ENCODE measurements around the gene SNAP91.
"Not testable (repeated sequence)": the region's sequence is repeated elsewhere in the genome, so short reads cannot be mapped to it uniquely, and the experiment has no call there.

SNAP91 gene

DNA sequence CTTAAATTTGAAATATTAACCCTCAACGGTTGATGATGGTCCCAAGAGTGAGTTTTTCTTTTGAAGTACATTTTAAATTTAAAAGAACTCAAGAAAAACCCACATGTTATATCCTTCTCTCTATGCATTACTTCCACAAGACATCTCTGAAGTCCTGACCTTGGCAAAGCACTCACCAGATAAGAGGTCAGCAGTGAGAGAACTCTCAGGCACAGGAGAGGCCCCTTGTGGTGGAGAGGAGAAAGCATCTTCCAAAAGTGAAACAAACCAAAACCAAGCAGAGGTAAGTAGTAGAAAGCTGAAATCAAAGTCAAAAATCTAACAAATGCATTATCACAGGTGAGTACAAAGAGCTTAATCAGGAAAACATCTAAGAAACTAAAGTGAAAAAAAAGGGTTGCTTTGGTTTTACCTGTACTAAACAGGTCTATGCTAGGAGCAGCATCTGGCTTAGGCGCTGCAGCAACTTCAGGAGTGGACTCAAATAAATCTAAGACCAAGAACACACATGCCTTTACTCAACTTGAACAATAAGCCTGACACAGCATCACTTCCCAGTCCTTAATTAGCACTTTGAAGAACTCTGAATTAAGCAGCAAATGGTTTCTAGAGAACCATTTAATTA is 116.0 kb downstream of the SNAP91 start:
- no peaks in the 10 kb centered on the region for H3K79me2 ChIP-seq (ENCODE audit: control insufficient read depth, insufficient read depth, low read length)
- no CpG with 5 or more reads among the region's 2 CpGs for WGBS (ENCODE audit: extremely low coverage, insufficient coverage, low lambda C conversion rate)
- no peaks in the 10 kb centered on the region for H3K27me3 ChIP-seq (ENCODE audit: insufficient read depth, low read length, poor library complexity)
- no peaks in the 10 kb centered on the region for H3K79me1 ChIP-seq (ENCODE audit: low read length)
- no peak overlapping the region for H3K4ac ChIP-seq (ENCODE audit: low read depth, low read length)
- no peak overlapping the region for H4K8ac ChIP-seq (ENCODE audit: low read depth, low read length)
- no peaks in the 10 kb centered on the region for H3K4me1 ChIP-seq (ENCODE audit: control insufficient read depth, low read depth, low read length)
- H4K5ac ChIP-seq (ENCODE audit: low read length), result no peak overlapping the region
- H3K9ac ChIP-seq (ENCODE audit: low read length), result no peak overlapping the region
- H3K23ac ChIP-seq (ENCODE audit: low read length), result no peak overlapping the region
- no peak overlapping the region for H3K27ac ChIP-seq (ENCODE audit: low read depth, low read length)
- no peaks in the 10 kb centered on the region for H3K36me3 ChIP-seq (ENCODE audit: control insufficient read depth, insufficient read depth, low read length)
- peak; percentile 79 for DNase-seq
- H2BK5ac ChIP-seq (ENCODE audit: low read length), result no peak overlapping the region
- no peak overlapping the region for H3K4me2 ChIP-seq (ENCODE audit: low read length)
- no peak overlapping the region for H3K18ac ChIP-seq (ENCODE audit: low read length)
- no peak overlapping the region for H2AK5ac ChIP-seq (ENCODE audit: low read length)
- H2BK120ac ChIP-seq (ENCODE audit: low read depth, low read length), result no peak overlapping the region
- no peak overlapping the region for H3K4me3 ChIP-seq (ENCODE audit: low read length)
- no peak overlapping the region for H3K56ac ChIP-seq (ENCODE audit: low read length)
- no peak overlapping the region for H2BK15ac ChIP-seq (replicated peaks; ENCODE audit: low read depth)

DNA sequence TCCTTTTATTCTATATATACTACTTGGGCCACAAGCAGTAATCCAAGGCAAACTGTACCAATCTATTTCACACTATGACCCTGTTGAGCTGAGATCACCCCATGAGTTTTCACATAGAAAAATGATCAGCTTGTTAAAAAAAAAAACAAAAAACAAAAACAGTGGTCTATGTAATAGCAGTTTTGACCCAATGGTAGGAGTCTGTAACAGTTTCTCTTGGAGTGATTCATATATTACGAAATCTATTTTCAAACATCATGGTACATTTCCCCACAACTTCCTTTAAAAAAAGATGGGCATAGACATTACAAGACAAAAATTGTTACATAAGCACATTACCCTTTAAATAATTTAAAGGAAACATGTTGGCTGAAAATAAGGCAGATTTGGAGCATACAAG is 118.5 kb downstream of the SNAP91 start:
- Histone ChIP-seq H3K27ac (ENCODE audit: low read depth, low read length) (no peak overlapping the region), H3K9ac (ENCODE audit: low read length) (no peak overlapping the region), H3K56ac (ENCODE audit: low read length) (no peak overlapping the region), H4K5ac (ENCODE audit: low read length) (no peak overlapping the region), H3K4me1 (ENCODE audit: control insufficient read depth, low read depth, low read length) (no peaks in the 10 kb centered on the region), H3K4me3 (ENCODE audit: low read length) (no peak overlapping the region), H2BK15ac (replicated peaks; ENCODE audit: low read depth) (no peak overlapping the region), H3K79me2 (ENCODE audit: control insufficient read depth, insufficient read depth, low read length) (no peaks in the 10 kb centered on the region), H2AK5ac (ENCODE audit: low read length) (no peak overlapping the region), H4K8ac (ENCODE audit: low read depth, low read length) (no peak overlapping the region), H3K4me2 (ENCODE audit: low read length) (no peak overlapping the region), H3K4ac (ENCODE audit: low read depth, low read length) (no peak overlapping the region), H2BK5ac (ENCODE audit: low read length) (no peak overlapping the region), H3K23ac (ENCODE audit: low read length) (no peak overlapping the region), H2BK120ac (ENCODE audit: low read depth, low read length) (no peak overlapping the region), H3K27me3 (ENCODE audit: insufficient read depth, low read length, poor library complexity) (no peaks in the 10 kb centered on the region), H3K36me3 (ENCODE audit: control insufficient read depth, insufficient read depth, low read length) (no peaks in the 10 kb centered on the region), H3K79me1 (ENCODE audit: low read length) (no peaks in the 10 kb centered on the region), H3K18ac (ENCODE audit: low read length) (no peak overlapping the region)
- no CpG with 5 or more reads among the region's 1 CpG for WGBS (ENCODE audit: extremely low coverage, insufficient coverage, low lambda C conversion rate)
- no peak for DNase-seq

DNA sequence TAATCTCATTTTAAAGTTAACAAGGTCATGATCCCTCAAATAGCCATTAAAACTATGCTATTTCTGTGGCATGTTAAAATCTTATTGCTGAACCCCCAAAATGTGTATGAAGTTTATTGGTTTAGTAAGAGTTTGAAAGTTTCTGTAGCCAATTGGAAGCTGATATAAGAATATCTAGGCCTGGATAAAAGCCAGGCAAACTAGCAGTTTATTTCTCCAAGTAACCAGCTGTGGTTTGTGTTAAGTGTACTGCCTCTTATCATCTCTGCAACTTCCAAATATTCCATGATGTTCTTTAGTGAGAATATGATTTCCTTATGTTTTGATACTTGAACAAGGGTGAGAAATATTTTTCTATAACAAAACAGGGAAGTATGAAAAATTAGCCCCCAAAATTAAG is 119.8 kb downstream of the SNAP91 start:
- Histone ChIP-seq H3K27me3 (ENCODE audit: insufficient read depth, low read length, poor library complexity) (no peaks in the 10 kb centered on the region), H3K4me3 (ENCODE audit: low read length) (no peak overlapping the region)

DNA sequence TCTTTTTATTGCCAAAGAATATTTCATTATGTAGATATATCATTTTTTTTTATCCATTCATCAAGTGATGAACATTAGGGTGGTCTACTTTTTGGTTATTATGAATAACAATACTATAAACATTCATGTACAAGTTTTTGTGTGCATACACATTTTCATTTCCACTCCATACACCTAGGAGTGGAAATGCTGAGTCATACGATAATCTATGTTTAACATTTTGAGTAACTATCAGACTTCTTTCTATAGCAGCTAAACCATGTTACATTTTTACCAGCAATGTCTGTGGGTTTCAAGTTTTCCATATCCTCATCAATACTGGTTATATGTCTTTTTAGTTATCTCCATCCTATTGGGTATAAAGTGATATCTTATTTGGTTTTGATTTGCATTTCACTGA is 130.8 kb downstream of the SNAP91 start:
- no peak overlapping the region for H3K56ac ChIP-seq (ENCODE audit: low read length)
- H2BK5ac ChIP-seq (ENCODE audit: low read length), result no peak overlapping the region
- H3K9ac ChIP-seq (ENCODE audit: low read length), result no peak overlapping the region
- no peak overlapping the region for H4K5ac ChIP-seq (ENCODE audit: low read length)
- no peak overlapping the region for H3K4ac ChIP-seq (ENCODE audit: low read depth, low read length)
- H3K4me3 ChIP-seq (ENCODE audit: low read length), result no peak overlapping the region
- H3K23ac ChIP-seq (ENCODE audit: low read length), result no peak overlapping the region
- no peaks in the 10 kb centered on the region for H3K4me1 ChIP-seq (ENCODE audit: control insufficient read depth, low read depth, low read length)
- no peaks in the 10 kb centered on the region for H3K79me1 ChIP-seq (ENCODE audit: low read length)
- no peak overlapping the region for H3K27ac ChIP-seq (ENCODE audit: low read depth, low read length)
- no peak overlapping the region for H2AK5ac ChIP-seq (ENCODE audit: low read length)
- H3K79me2 ChIP-seq (ENCODE audit: control insufficient read depth, insufficient read depth, low read length), result no peaks in the 10 kb centered on the region
- no peak overlapping the region for H2BK120ac ChIP-seq (ENCODE audit: low read depth, low read length)
- no peak overlapping the region for H3K4me2 ChIP-seq (ENCODE audit: low read length)
- H2BK15ac ChIP-seq (replicated peaks; ENCODE audit: low read depth), result no peak overlapping the region
- no peak overlapping the region for H3K18ac ChIP-seq (ENCODE audit: low read length)
- WGBS (ENCODE audit: extremely low coverage, insufficient coverage, low lambda C conversion rate), result no CpG with 5 or more reads among the region's 1 CpG
- no peak for DNase-seq
- no peaks in the 10 kb centered on the region for H3K36me3 ChIP-seq (ENCODE audit: control insufficient read depth, insufficient read depth, low read length)
- H4K8ac ChIP-seq (ENCODE audit: low read depth, low read length), result no peak overlapping the region
- H3K27me3 ChIP-seq (ENCODE audit: insufficient read depth, low read length, poor library complexity), result no peaks in the 10 kb centered on the region

More for the DNA sequence above, 119.8 kb downstream of the SNAP91 start:
- Histone ChIP-seq H2BK5ac (ENCODE audit: low read length) (no peak overlapping the region), H3K79me2 (ENCODE audit: control insufficient read depth, insufficient read depth, low read length) (no peaks in the 10 kb centered on the region), H4K5ac (ENCODE audit: low read length) (no peak overlapping the region), H3K4ac (ENCODE audit: low read depth, low read length) (no peak overlapping the region), H4K8ac (ENCODE audit: low read depth, low read length) (no peak overlapping the region), H3K56ac (ENCODE audit: low read length) (no peak overlapping the region), H3K23ac (ENCODE audit: low read length) (no peak overlapping the region), H2BK120ac (ENCODE audit: low read depth, low read length) (no peak overlapping the region), H2BK15ac (replicated peaks; ENCODE audit: low read depth) (no peak overlapping the region), H3K79me1 (ENCODE audit: low read length) (no peaks in the 10 kb centered on the region), H3K18ac (ENCODE audit: low read length) (no peak overlapping the region), H3K36me3 (ENCODE audit: control insufficient read depth, insufficient read depth, low read length) (no peaks in the 10 kb centered on the region), H3K9ac (ENCODE audit: low read length) (no peak overlapping the region), H3K4me1 (ENCODE audit: control insufficient read depth, low read depth, low read length) (no peaks in the 10 kb centered on the region), H3K4me2 (ENCODE audit: low read length) (no peak overlapping the region), H3K27ac (ENCODE audit: low read depth, low read length) (no peak overlapping the region), H2AK5ac (ENCODE audit: low read length) (no peak overlapping the region)
- no peak for DNase-seq

DNA sequence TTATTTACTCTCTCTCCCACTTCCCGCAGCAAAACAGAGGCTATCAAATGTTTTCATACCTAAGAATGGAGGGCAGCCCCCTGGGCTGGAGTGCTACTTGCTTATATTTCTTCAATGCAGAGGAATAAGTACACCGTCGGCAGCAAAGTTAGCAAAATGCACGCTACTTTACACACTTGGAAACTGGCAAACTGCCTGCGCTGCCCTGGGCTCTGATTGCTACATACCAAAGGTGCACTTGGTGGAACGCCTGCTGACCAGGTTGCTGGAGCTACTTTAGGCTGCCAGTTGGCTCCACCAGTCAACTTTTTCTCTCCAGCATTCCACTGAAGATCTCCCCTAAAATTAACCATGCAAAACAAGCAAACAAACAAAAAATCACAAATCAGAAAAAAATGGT is 134.1 kb downstream of the SNAP91 start:
- H3K27me3 ChIP-seq (ENCODE audit: insufficient read depth, low read length, poor library complexity), result no peaks in the 10 kb centered on the region
- no peak overlapping the region for H2BK5ac ChIP-seq (ENCODE audit: low read length)
- H3K4ac ChIP-seq (ENCODE audit: low read depth, low read length), result no peak overlapping the region
- H2BK120ac ChIP-seq (ENCODE audit: low read depth, low read length), result no peak overlapping the region
- no peak overlapping the region for H3K4me2 ChIP-seq (ENCODE audit: low read length)
- no peak overlapping the region for H4K8ac ChIP-seq (ENCODE audit: low read depth, low read length)
- no peak overlapping the region for H3K23ac ChIP-seq (ENCODE audit: low read length)
- no peak overlapping the region for H3K18ac ChIP-seq (ENCODE audit: low read length)
- H4K5ac ChIP-seq (ENCODE audit: low read length), result no peak overlapping the region
- no peaks in the 10 kb centered on the region for H3K79me2 ChIP-seq (ENCODE audit: control insufficient read depth, insufficient read depth, low read length)
- H3K4me3 ChIP-seq (ENCODE audit: low read length), result no peak overlapping the region
- no peak overlapping the region for H2BK15ac ChIP-seq (replicated peaks; ENCODE audit: low read depth)
- no peak overlapping the region for H2AK5ac ChIP-seq (ENCODE audit: low read length)
- no CpG with 5 or more reads among the region's 6 CpGs for WGBS (ENCODE audit: extremely low coverage, insufficient coverage, low lambda C conversion rate)
- no peak for DNase-seq
- no peak overlapping the region for H3K9ac ChIP-seq (ENCODE audit: low read length)
- no peaks in the 10 kb centered on the region for H3K4me1 ChIP-seq (ENCODE audit: control insufficient read depth, low read depth, low read length)
- no peaks in the 10 kb centered on the region for H3K36me3 ChIP-seq (ENCODE audit: control insufficient read depth, insufficient read depth, low read length)
- H3K79me1 ChIP-seq (ENCODE audit: low read length), result no peaks in the 10 kb centered on the region
- H3K56ac ChIP-seq (ENCODE audit: low read length), result no peak overlapping the region
- no peak overlapping the region for H3K27ac ChIP-seq (ENCODE audit: low read depth, low read length)

DNA sequence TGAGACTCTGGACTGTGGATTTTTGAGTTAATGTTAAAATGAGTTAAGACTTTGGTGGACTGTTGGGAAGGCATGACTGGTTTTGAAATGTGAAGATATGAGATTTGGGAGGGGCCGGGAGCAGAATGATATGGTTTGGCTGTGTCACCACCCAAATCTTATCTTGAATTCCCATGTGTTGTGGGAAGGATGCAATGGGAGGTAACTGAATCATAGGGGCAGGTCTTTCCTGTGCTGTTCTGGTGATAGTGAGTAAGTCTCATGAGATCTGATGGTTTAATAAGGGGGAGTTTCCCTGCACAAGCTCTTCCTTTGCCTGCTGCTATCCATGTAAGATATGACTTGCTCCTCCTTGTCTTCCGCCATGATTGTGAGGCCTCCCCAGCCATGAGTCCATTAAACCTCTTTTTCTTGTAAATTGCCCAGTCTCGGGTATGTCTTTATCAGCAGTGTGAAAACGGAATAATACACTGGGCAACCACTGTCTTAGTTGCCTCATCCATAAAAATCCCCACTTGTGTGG is 137.2 kb downstream of the SNAP91 start:
- H2BK15ac ChIP-seq (replicated peaks; ENCODE audit: low read depth); H2BK5ac ChIP-seq (ENCODE audit: low read length); H3K27ac ChIP-seq (ENCODE audit: low read depth, low read length); H3K36me3 ChIP-seq (ENCODE audit: control insufficient read depth, insufficient read depth, low read length); H3K79me2 ChIP-seq (ENCODE audit: control insufficient read depth, insufficient read depth, low read length); H3K4me3 ChIP-seq (ENCODE audit: low read length); H3K56ac ChIP-seq (ENCODE audit: low read length); H4K5ac ChIP-seq (ENCODE audit: low read length); DNase-seq; H3K27me3 ChIP-seq (ENCODE audit: insufficient read depth, low read length, poor library complexity); H3K79me1 ChIP-seq (ENCODE audit: low read length); H3K18ac ChIP-seq (ENCODE audit: low read length); H2BK120ac ChIP-seq (ENCODE audit: low read depth, low read length); H3K4me2 ChIP-seq (ENCODE audit: low read length); H3K4me1 ChIP-seq (ENCODE audit: control insufficient read depth, low read depth, low read length); H3K4ac ChIP-seq (ENCODE audit: low read depth, low read length); H3K9ac ChIP-seq (ENCODE audit: low read length); H2AK5ac ChIP-seq (ENCODE audit: low read length); H3K23ac ChIP-seq (ENCODE audit: low read length); H4K8ac ChIP-seq (ENCODE audit: low read depth, low read length): not testable (repeated sequence)
- no CpG with 5 or more reads among the region's 4 CpGs for WGBS (ENCODE audit: extremely low coverage, insufficient coverage, low lambda C conversion rate)

Measured in mesendoderm (in vitro differentiated cells).